ENCODE measurements around the gene PLXNA4. TPM values are rescaled to one million over a fixed set of nuclear protein-coding genes. Genes with fewer than 3 reads are reported as not detected.

The PLXNA4 gene
- total and polyA plus RNA-seq, 10 donors: 0.15 to 14.7 (median 8.7) TPM

- H3K9me3 ChIP-seq: no peaks in the 10 kb centered on the region
- intact Hi-C loops (cut with DNase I; ENCODE audit: low total_unique reads): no loop called here
- H3K36me3 ChIP-seq: no peaks in the 10 kb centered on the region
- H3K27me3 ChIP-seq (replicated peaks in 1 of 7): peaks cover 0 to 39% (median 0%) of the 10 kb centered on the region in 7 donors
- H3K27ac ChIP-seq: no peak overlapping the region
- H3K4me1 ChIP-seq: peaks cover 0 to 5% (median 0%) of the 10 kb centered on the region in 6 donors
- no peak for TF ChIP-seq POLR2A (IDR thresholded peaks at IDR 0.05)
- no peak for TF ChIP-seq POLR2AphosphoS5 (IDR thresholded peaks at IDR 0.05)
- TF ChIP-seq, protein P1, sequence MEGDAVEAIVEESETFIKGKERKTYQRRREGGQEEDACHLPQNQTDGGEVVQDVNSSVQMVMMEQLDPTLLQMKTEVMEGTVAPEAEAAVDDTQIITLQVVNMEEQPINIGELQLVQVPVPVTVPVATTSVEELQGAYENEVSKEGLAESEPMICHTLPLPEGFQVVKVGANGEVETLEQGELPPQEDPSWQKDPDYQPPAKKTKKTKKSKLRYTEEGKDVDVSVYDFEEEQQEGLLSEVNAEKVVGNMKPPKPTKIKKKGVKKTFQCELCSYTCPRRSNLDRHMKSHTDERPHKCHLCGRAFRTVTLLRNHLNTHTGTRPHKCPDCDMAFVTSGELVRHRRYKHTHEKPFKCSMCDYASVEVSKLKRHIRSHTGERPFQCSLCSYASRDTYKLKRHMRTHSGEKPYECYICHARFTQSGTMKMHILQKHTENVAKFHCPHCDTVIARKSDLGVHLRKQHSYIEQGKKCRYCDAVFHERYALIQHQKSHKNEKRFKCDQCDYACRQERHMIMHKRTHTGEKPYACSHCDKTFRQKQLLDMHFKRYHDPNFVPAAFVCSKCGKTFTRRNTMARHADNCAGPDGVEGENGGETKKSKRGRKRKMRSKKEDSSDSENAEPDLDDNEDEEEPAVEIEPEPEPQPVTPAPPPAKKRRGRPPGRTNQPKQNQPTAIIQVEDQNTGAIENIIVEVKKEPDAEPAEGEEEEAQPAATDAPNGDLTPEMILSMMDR (IDR thresholded peaks at IDR 0.05 in 8 of 11, conservative IDR thresholded peaks at IDR 0.05 in 3 of 11): no peak
- no peak for DNase-seq
- no peak overlapping the region for H3K4me3 ChIP-seq
- WGBS, 5 donors: 59 to 76% (median 66%) methylated on average over 3 of the region's 3 CpGs
Measured at GRCh38 chr7:132349075-132349474, 227.2 kb downstream of the PLXNA4 start.

DNA sequence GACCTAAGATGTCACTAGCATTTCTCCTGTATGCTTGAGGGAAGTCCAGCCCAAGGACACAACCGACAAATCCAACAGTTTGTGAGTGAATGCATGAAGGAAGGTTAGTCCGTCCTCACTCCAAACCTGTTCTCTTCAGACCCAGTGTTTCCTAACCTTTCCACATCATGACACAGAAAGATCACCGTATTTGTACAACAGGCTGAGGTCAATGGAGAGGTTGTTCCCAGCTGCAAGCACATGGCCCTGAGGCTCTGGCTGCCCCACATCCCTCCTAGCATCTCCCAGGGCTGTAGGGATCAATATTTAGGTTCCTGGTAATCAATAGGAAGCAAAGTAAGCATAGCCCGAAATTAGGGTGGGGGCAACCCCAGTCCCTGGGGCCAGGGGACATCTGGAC lies 227.9 kb downstream of the PLXNA4 start:
- no peak for TF ChIP-seq POLR2AphosphoS5 (IDR thresholded peaks at IDR 0.05)
- Histone ChIP-seq H3K9me3 (no peaks in the 10 kb centered on the region), H3K4me1 (peaks cover 0 to 5% (median 0%) of the 10 kb centered on the region in 6 donors), H3K27me3 (replicated peaks in 1 of 7) (peaks cover 0 to 34% (median 0%) of the 10 kb centered on the region in 7 donors), H3K36me3 (no peaks in the 10 kb centered on the region), H3K27ac (no peak overlapping the region), H3K4me3 (no peak overlapping the region)
- intact Hi-C loops (cut with DNase I; ENCODE audit: low total_unique reads): no loop called here
- WGBS, 5 donors: 82 to 91% (median 85%) methylated on average over 4 of the region's 4 CpGs
- no peak for DNase-seq

DNA sequence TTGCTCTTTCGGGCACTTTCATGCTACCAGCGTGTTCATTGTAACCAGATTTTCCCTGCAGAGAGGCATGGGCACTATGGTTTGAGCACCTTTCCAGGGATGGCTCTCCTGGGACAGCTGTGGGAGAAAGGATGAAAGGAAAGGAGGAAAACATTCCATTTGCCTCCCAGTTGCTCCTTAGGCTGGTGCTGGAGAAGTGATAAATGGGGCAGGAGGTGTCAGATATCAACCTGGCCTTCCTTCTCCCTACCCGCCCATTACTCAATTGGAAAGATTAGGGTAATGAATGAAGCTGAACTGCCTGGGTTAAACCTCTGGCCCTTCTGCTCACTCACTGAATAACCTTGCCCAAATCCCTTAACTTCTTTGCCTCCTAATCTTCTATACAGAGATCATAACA lies 228.4 kb downstream of the PLXNA4 start:
- H3K4me3 ChIP-seq: no peak overlapping the region
- H3K4me1 ChIP-seq: peaks cover 0 to 5% (median 0%) of the 10 kb centered on the region in 6 donors
- peaks cover 0 to 34% (median 0%) of the 10 kb centered on the region in 7 donors for H3K27me3 ChIP-seq (replicated peaks in 1 of 7)
- no peak overlapping the region for H3K27ac ChIP-seq
- no peak for DNase-seq
- TF ChIP-seq, protein P1 (IDR thresholded peaks at IDR 0.05 in 8 of 11, conservative IDR thresholded peaks at IDR 0.05 in 3 of 11): no peak
- TF ChIP-seq POLR2A (IDR thresholded peaks at IDR 0.05) (no peak), POLR2AphosphoS5 (IDR thresholded peaks at IDR 0.05) (no peak)
- H3K9me3 ChIP-seq: no peaks in the 10 kb centered on the region
- 71 to 91% (median 86%) methylated on average over 3 of the region's 3 CpGs for WGBS, 5 donors
- intact Hi-C loops (cut with DNase I; ENCODE audit: low total_unique reads): no loop called here
- no peaks in the 10 kb centered on the region for H3K36me3 ChIP-seq

DNA sequence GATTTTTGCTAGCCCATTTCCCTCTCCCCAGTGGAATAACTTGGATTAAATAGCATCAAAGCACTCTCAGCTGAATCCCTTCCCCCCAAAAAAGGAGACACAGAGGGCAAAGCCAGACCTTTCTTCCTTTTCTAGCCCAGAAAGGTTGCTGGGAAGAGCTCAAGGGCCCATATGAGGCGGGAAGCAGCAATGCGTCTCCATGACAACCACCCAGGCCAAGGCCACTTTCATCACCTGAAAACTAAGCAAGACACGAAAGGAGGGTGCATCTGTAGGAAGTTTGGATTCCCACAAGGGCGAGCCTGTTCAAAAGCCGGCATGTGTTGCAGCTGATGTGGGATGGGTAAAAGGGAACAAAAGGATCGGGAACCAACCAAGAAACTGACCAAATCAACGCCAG lies 229.1 kb downstream of the PLXNA4 start:
- no peaks in the 10 kb centered on the region for H3K36me3 ChIP-seq
- H3K27me3 ChIP-seq (replicated peaks in 1 of 7): peaks cover 0 to 28% (median 0%) of the 10 kb centered on the region in 7 donors
- intact Hi-C loops (cut with DNase I; ENCODE audit: low total_unique reads): no loop called here
- TF ChIP-seq POLR2A (IDR thresholded peaks at IDR 0.05) (no peak), POLR2AphosphoS5 (IDR thresholded peaks at IDR 0.05) (no peak)
- no peak for DNase-seq
- H3K4me3 ChIP-seq: no peak overlapping the region
- H3K9me3 ChIP-seq: no peaks in the 10 kb centered on the region
- H3K27ac ChIP-seq: no peak overlapping the region
- 73 to 89% (median 83%) methylated on average over 7 of the region's 7 CpGs for WGBS, 5 donors
- H3K4me1 ChIP-seq: peaks cover 0 to 5% (median 0%) of the 10 kb centered on the region in 6 donors

GRCh38 chr7:132345543-132346129 lies 230.6 kb downstream of the PLXNA4 start:
- H3K9me3 ChIP-seq: no peaks in the 10 kb centered on the region
- no peak for DNase-seq
- H3K27ac ChIP-seq: no peak overlapping the region
- no peak for TF ChIP-seq POLR2AphosphoS5 (IDR thresholded peaks at IDR 0.05)
- TF ChIP-seq POLR2A (IDR thresholded peaks at IDR 0.05): no peak
- TF ChIP-seq, protein P1 (IDR thresholded peaks at IDR 0.05 in 8 of 11, conservative IDR thresholded peaks at IDR 0.05 in 3 of 11): no peak
- H3K27me3 ChIP-seq (replicated peaks in 1 of 7): peaks cover 0 to 21% (median 0%) of the 10 kb centered on the region in 7 donors
- no peak overlapping the region for H3K4me3 ChIP-seq
- 65 to 81% (median 72%) methylated on average over 6 of the region's 6 CpGs for WGBS, 5 donors
- H3K36me3 ChIP-seq: no peaks in the 10 kb centered on the region
- peaks cover 0 to 3% (median 0%) of the 10 kb centered on the region in 6 donors for H3K4me1 ChIP-seq
- intact Hi-C loops (cut with DNase I; ENCODE audit: low total_unique reads): no loop called here
